Cardiac muscle cell (in vitro differentiated cells and primary cell): Measurements from ENCODE around the gene DDR2. TPM values are rescaled to one million over a fixed set of nuclear protein-coding genes. Genes with fewer than 3 reads are reported as not detected.
"Not testable (repeated sequence)": the region's sequence is repeated elsewhere in the genome, so short reads cannot be mapped to it uniquely, and the experiment has no call there.

Experiments
- DNase-seq, 2 donors: peaks; one replicate each; pipeline versions ENCODE4 v3.0.0 to v3.0.0-alpha.2; 2010 to 2017; ENCODE audit warnings: low read depth in 1 of 2, low spot score in 1 of 2
- H3K27ac ChIP-seq: fragments of 200-600 bp; sonication (generic); 2 replicates; pipeline ENCODE4 v1.5.1; 2016
- H3K27me3 ChIP-seq: fragments of 200-600 bp; sonication (generic); 2 replicates; pipeline ENCODE4 v1.6.0; 2016; ENCODE audit warnings: control low read depth
- H3K36me3 ChIP-seq: fragments of 200-600 bp; sonication (generic); 2 replicates; pipeline ENCODE4 v1.5.1; 2016; ENCODE audit warnings: control low read depth
- H3K4me1 ChIP-seq: fragments of 200-600 bp; sonication (generic); 2 replicates; pipeline ENCODE4 v1.8.1; 2017; ENCODE audit warnings: low read depth, mild to moderate bottlenecking, mixed run types
- H3K4me3 ChIP-seq: fragments of 200-600 bp; sonication (generic); 2 replicates; pipeline ENCODE4 v1.5.1; 2016; ENCODE audit warnings: mild to moderate bottlenecking
- H3K9me3 ChIP-seq: fragments of 200-600 bp; sonication (generic); 2 replicates; pipeline ENCODE4 v1.5.1; 2017; ENCODE audit warnings: low read depth, mild to moderate bottlenecking, control low read depth
- CTCF ChIP-seq: IDR thresholded peaks from 2 replicates; pipeline ENCODE4 v1.5.1; 2012; ENCODE audit warnings: low read depth, mild to moderate bottlenecking, low read length
- polyA plus RNA-seq: library from polyadenylated mRNA; unstranded; fragments of >200 nt; fragmentation: Nextera tagmentation; extraction: Ambion mirVana; gene quantifications from 2 replicates; pipeline ENCODE4 v1.2.1, GENCODE V29; 2016
- total RNA-seq: library from RNA; depleted of rRNA; stranded (reverse); fragments of >200 nt; gene quantifications from 2 replicates; pipeline ENCODE4 v1.2.3, GENCODE V29; 2016

Gene DDR2
- total and polyA plus RNA-seq, 2 experiments from 2014 or later: 1.3 to 1.4 TPM

- not testable (repeated sequence) for H3K27me3 ChIP-seq, H3K4me3 ChIP-seq, H3K27ac ChIP-seq, H3K4me1 ChIP-seq, H3K9me3 ChIP-seq
- TF ChIP-seq CTCF: peak; percentile 69
- DNase-seq: peak; percentile 68 to 83
- peaks cover 20% of the 10 kb centered on the region for H3K36me3 ChIP-seq
Measured at GRCh38 chr1:162799995-162800830, 167.9 kb downstream of the DDR2 start.

GRCh38 chr1:162807503-162807902 lies 175.2 kb downstream of the DDR2 start:
- H3K36me3 ChIP-seq: peaks cover 14% of the 10 kb centered on the region
- not testable (repeated sequence) for H3K27ac ChIP-seq, H3K27me3 ChIP-seq, DNase-seq, H3K4me3 ChIP-seq, H3K4me1 ChIP-seq, H3K9me3 ChIP-seq

- H3K4me1 ChIP-seq, H3K9me3 ChIP-seq, DNase-seq, H3K4me3 ChIP-seq, H3K27ac ChIP-seq, H3K36me3 ChIP-seq, H3K27me3 ChIP-seq: not testable (repeated sequence)
Measured at GRCh38 chr1:162812357-162812756, 180.1 kb downstream of the DDR2 start.

- H3K4me3 ChIP-seq, H3K27ac ChIP-seq, H3K9me3 ChIP-seq, DNase-seq, H3K36me3 ChIP-seq: not testable (repeated sequence)
- Histone ChIP-seq H3K27me3 (peaks cover 19% of the 10 kb centered on the region), H3K4me1 (peaks cover 16% of the 10 kb centered on the region)
Measured at GRCh38 chr1:162818136-162818535, 185.9 kb downstream of the DDR2 start.

GRCh38 chr1:162818666-162819065 lies 186.4 kb downstream of the DDR2 start:
- H3K4me3 ChIP-seq, H3K9me3 ChIP-seq, H3K36me3 ChIP-seq, H3K27ac ChIP-seq, DNase-seq: not testable (repeated sequence)
- peaks cover 19% of the 10 kb centered on the region for H3K27me3 ChIP-seq
- peaks cover 16% of the 10 kb centered on the region for H3K4me1 ChIP-seq

- Histone ChIP-seq H3K4me3 (peak overlapping the region; percentile 28), H3K4me1 (peaks cover 16% of the 10 kb centered on the region), H3K36me3 (no peaks in the 10 kb centered on the region), H3K27ac (no peak overlapping the region), H3K27me3 (peaks cover 19% of the 10 kb centered on the region), H3K9me3 (no peaks in the 10 kb centered on the region)
- DNase-seq: peak in 1 of 2 donors; percentile 39
- peak; percentile 18 for TF ChIP-seq CTCF
Measured at GRCh38 chr1:162822391-162823200, 190.3 kb downstream of the DDR2 start.

- Histone ChIP-seq H3K27ac (no peak overlapping the region), H3K27me3 (peaks cover 19% of the 10 kb centered on the region), H3K4me1 (peaks cover 14% of the 10 kb centered on the region), H3K36me3 (no peaks in the 10 kb centered on the region), H3K9me3 (no peaks in the 10 kb centered on the region), H3K4me3 (no peak overlapping the region)
- no peak for TF ChIP-seq CTCF
- DNase-seq: no peak
Measured at GRCh38 chr1:162823231-162823630, 191.0 kb downstream of the DDR2 start.
